GM12865 (cell line): ENCODE results near the gene FAM81B.

Experiments used
- DNase-seq: peaks from one replicate; pipeline ENCODE4 v3.0.0; 2010; ENCODE audit warnings: low read depth
- H3K4me3 ChIP-seq: 2 replicates; pipeline ENCODE4 v1.5.1; 2011; ENCODE audit warnings: mild to moderate bottlenecking, low read depth, low read length, control low read depth
- TF ChIP-seq, protein P1 (sequence below): IDR thresholded peaks from 2 replicates; pipeline ENCODE4 v1.5.1; 2011; ENCODE audit warnings: low read length, control low read depth, low read depth, inconsistent platforms; ENCODE audit not compliant: insufficient read depth; ENCODE audit errors: missing control alignments

Gene FAM81B

DNA sequence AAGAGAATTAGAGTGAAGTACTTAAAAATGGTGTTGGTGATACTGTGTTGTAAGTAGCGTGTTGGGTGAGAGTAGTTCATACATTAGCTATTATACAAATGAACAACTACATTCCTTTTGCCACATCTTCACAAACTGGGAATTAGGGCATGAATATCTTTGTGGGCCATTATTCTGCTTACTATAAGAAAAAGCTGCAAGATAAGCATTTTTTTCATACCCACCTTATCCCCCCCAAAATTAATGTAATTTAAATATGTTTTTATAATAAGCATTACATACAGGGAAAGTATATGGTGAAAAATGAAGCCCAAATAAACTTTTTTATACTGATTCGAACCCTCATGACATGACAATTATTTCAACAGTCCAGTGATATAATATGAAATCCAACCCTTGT, 69.5 kb downstream of the FAM81B start:
- TF ChIP-seq, protein P1, sequence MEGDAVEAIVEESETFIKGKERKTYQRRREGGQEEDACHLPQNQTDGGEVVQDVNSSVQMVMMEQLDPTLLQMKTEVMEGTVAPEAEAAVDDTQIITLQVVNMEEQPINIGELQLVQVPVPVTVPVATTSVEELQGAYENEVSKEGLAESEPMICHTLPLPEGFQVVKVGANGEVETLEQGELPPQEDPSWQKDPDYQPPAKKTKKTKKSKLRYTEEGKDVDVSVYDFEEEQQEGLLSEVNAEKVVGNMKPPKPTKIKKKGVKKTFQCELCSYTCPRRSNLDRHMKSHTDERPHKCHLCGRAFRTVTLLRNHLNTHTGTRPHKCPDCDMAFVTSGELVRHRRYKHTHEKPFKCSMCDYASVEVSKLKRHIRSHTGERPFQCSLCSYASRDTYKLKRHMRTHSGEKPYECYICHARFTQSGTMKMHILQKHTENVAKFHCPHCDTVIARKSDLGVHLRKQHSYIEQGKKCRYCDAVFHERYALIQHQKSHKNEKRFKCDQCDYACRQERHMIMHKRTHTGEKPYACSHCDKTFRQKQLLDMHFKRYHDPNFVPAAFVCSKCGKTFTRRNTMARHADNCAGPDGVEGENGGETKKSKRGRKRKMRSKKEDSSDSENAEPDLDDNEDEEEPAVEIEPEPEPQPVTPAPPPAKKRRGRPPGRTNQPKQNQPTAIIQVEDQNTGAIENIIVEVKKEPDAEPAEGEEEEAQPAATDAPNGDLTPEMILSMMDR = no peak
- H3K4me3 ChIP-seq = no peak overlapping the region
- DNase-seq = no peak

DNA sequence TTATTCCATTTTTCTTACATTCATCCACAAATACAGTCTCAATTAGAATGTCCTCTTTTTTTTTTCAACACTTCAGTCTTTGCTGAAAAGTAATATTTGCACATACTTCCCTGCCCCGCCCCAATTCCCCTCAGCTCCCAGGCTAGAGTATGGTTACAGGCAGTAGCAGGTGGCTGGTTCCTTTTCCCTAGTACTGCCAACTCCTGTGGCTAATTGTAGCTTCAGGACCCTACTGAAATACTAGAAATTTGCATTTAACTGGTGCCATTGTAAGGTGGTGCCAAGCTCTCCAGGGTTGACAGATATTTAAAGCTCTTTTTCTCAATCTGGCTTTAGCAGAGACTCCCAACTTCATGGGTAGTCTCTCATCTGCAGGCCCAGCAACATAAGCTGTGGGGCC, 80.3 kb downstream of the FAM81B start:
- DNase-seq = no peak
- H3K4me3 ChIP-seq = no peak overlapping the region
- TF ChIP-seq, protein P1 = no peak

DNA sequence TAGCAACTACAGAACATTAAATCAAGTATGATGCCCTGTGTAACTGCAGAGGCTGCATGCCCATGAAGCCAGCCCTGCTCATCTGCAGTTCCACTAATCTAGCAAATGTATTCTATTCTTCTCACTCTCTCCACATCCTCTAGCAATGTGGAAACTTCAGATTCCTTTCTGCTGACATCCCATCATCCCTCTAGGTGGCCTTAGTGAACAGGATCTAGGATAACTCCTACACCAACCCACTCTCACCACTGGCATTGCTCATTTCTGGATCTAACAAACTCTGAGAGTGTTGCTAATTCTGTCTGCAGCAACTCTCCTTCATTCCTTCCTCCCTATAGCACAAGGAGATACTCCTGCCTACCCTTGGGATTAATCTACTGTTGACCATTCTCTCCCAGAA, 80.8 kb downstream of the FAM81B start:
- TF ChIP-seq, protein P1 = no peak
- H3K4me3 ChIP-seq = no peak overlapping the region
- DNase-seq = no peak

DNA sequence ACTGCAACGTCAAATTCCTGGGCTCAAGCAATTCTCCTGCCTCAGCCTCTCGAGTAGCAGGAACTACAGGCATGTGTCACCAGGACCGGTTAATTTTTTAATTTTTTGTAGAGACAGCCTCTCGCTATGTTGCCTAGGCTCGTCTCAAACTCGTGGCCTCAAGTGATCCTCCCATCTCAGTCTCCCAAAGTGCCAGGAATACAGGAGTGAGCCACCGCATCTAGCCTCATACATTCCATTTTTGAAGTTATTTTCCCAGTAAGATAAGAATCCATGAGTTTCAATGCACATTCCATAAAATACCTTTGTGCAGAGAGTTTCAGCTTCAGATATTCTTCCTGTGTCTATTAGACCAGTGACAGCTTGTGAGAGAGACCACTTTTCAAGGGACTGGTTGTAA, 93.3 kb downstream of the FAM81B start:
- no peak overlapping the region for H3K4me3 ChIP-seq
- no peak for DNase-seq
- TF ChIP-seq, protein P1 = no peak

DNA sequence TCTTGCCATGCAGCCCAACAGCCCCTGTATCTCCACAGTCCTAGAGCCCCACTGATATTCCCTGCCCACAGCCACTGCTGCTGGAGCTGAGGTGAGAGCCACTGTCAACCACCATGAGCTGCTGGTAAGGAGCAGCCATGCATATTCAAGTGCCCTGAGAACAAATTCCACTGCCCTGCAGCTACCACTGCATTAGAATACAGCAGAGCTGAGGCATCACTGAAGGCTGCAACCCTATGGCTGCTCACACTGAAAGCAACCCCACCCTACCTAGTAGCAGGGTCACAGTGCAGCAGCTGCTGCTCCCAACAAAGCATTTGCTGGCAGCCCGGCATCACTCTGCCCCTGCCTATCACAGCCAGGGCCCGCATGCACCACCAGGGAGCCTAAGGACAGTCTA, 95.0 kb downstream of the FAM81B start:
- no peak overlapping the region for H3K4me3 ChIP-seq
- TF ChIP-seq, protein P1 = no peak
- DNase-seq = no peak

DNA sequence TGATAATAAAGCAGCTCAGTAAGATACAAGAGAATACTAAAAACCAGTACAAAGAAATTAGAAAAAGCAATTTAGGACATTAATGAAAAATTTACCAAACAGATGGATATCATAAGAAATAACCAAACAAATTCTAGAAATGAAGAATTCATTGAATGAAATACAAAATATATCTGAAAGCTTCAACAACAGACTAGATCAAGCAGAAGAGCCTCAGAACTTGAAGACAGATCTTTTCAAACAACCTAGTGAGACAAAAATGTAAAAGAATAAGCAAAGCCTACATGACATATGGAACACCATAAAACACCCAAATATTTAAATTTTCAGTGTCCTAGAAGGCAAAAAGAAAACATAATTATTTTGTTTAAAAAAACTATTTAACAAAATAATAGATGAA, 96.7 kb downstream of the FAM81B start:
- no peak overlapping the region for H3K4me3 ChIP-seq
- no peak for DNase-seq
- TF ChIP-seq, protein P1 = no peak
